GM18526 (cell line): ENCODE results near the gene LIF.

Experiments used
- POLR2A ChIP-seq: IDR thresholded peaks from 3 replicates; pipeline ENCODE4 v1.6.1; 2011; ENCODE audit not compliant: insufficient read length; ENCODE audit errors: extremely low read depth

LIF gene

GRCh38 chr22:30273711-30274436 is 27.3 kb upstream of the LIF start:
- no peak for TF ChIP-seq POLR2A

- TF ChIP-seq POLR2A, result no peak
These were observed 26.4 kb upstream of the LIF start for GRCh38 chr22:30272781-30273601.

- no peak for TF ChIP-seq POLR2A
These were observed 24.3 kb upstream of the LIF start for GRCh38 chr22:30270832-30271231.

GRCh38 chr22:30268331-30268730 is 21.8 kb upstream of the LIF start:
- no peak for TF ChIP-seq POLR2A

GRCh38 chr22:30267382-30268302 is 21.1 kb upstream of the LIF start:
- no peak for TF ChIP-seq POLR2A

GRCh38 chr22:30266445-30267381 is 20.2 kb upstream of the LIF start, which contains the start of gene OSM:
Gene OSM, minus strand, starts transcription at chr22:30266851. Its CDS starts 52 bp downstream, at chr22:30266799.
- TF ChIP-seq POLR2A, result peak; percentile 55

GRCh38 chr22:30265823-30266444 is 19.4 kb upstream of the LIF start:
- peak; percentile 70 for TF ChIP-seq POLR2A

- TF ChIP-seq POLR2A, result no peak
These were observed 18.7 kb upstream of the LIF start for GRCh38 chr22:30265131-30265720.

- TF ChIP-seq POLR2A, result no peak
These were observed 17.3 kb upstream of the LIF start for GRCh38 chr22:30263883-30264282.

GRCh38 chr22:30262917-30263741 is 16.6 kb upstream of the LIF start:
- TF ChIP-seq POLR2A, result no peak

GRCh38 chr22:30262112-30262511 is 15.6 kb upstream of the LIF start:
- TF ChIP-seq POLR2A, result no peak

- TF ChIP-seq POLR2A, result no peak
These were observed 14.6 kb upstream of the LIF start for GRCh38 chr22:30261134-30261533.

- TF ChIP-seq POLR2A, result no peak
These were observed 14.1 kb upstream of the LIF start for GRCh38 chr22:30260682-30261081.

GRCh38 chr22:30260276-30260675 is 13.7 kb upstream of the LIF start:
- no peak for TF ChIP-seq POLR2A
